ENCODE data around the gene NUTM2D. TPM values are rescaled to one million over a fixed set of nuclear protein-coding genes. Genes with fewer than 3 reads are reported as not detected.
"Not testable (repeated sequence)": the region's sequence is repeated elsewhere in the genome, so short reads cannot be mapped to it uniquely, and the experiment has no call there.

NUTM2D gene
- total RNA-seq, 4 donors from 2014 or later: 2.3 to 3.4 (median 2.7) TPM

DNA sequence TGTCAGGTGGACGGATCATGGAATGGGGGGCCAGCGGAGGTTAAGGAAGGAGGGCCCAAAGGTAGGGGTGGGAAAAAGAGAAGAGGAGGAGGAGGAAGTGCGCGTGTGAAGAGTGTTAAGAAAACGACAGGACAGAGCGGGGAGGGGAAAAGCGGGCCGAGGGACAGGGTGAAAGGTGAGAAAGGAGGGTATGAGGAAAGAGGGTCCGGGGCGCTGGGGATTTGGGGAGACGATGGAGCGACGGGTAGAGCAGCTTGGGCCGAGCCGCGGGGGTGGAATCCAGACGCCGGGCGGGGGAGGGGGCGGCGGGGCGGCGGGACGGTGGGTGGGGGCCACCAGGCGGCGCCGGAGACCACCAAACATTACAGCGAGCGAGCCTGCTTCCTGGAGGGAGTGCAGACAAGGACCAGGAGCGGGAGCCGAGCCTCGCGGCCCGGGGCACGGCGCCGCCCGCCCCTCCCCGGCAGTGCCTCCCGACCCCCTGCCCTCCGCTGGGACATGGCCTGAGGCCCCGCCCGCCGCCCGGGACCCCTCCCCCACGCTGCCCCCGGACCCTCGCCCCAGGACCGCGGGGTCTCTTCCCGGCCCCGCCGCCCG, 15.9 kb upstream of the NUTM2D start:
- DNase-seq (ENCODE audit: extremely low spot score); intact Hi-C loops (cut with DNase I); H3K36me3 ChIP-seq; H3K27me3 ChIP-seq; H3K9me3 ChIP-seq: not testable (repeated sequence)
- Histone ChIP-seq H3K4me1 (peaks cover 11 to 21% (median 15%) of the 10 kb centered on the region in 4 donors), H3K27ac (replicated peaks in 1 of 4) (peak overlapping the region; percentile 83 to 88 (median 86)), H3K4me3 (peak overlapping the region; percentile 58 to 70 (median 60))
- TF ChIP-seq, protein P1, sequence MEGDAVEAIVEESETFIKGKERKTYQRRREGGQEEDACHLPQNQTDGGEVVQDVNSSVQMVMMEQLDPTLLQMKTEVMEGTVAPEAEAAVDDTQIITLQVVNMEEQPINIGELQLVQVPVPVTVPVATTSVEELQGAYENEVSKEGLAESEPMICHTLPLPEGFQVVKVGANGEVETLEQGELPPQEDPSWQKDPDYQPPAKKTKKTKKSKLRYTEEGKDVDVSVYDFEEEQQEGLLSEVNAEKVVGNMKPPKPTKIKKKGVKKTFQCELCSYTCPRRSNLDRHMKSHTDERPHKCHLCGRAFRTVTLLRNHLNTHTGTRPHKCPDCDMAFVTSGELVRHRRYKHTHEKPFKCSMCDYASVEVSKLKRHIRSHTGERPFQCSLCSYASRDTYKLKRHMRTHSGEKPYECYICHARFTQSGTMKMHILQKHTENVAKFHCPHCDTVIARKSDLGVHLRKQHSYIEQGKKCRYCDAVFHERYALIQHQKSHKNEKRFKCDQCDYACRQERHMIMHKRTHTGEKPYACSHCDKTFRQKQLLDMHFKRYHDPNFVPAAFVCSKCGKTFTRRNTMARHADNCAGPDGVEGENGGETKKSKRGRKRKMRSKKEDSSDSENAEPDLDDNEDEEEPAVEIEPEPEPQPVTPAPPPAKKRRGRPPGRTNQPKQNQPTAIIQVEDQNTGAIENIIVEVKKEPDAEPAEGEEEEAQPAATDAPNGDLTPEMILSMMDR (IDR thresholded peaks at IDR 0.05): peak in 1 of 3 experiments; percentile 9
- under 1% methylated on average over 14 of the region's 54 CpGs for WGBS

DNA sequence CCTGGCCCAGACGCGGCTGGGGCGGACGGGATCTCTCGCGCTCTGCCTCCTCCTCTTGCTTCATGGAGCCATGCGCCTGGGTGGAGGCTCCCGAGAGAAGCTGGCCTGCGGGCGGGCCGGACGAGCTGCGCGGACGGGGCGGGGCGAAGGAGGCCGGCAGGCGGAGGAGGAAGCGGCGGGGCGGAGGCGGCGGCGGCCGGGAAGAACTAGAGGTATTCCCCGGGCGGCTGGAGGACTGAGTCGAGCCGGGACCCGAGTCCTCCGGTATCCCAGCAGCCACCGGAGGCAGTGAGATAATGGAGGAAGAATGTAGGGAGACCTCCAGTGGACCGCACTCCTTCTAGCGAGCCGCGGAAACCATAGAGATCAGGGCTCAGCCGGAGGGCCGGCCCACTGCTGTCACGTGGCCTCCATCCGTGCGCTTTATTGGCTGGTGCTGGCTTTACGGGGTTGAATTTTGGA, 15.3 kb upstream of the NUTM2D start:
- WGBS: 0% methylated on average over 1 of the region's 43 CpGs
- DNase-seq (ENCODE audit: extremely low spot score): peak; percentile 95
- Histone ChIP-seq H3K4me3 (peak overlapping the region; percentile 58 to 70 (median 60)), H3K4me1 (peaks cover 11 to 21% (median 15%) of the 10 kb centered on the region in 4 donors), H3K27ac (replicated peaks in 1 of 4) (peak overlapping the region; percentile 83 to 88 (median 86))
- H3K9me3 ChIP-seq; intact Hi-C loops (cut with DNase I); H3K27me3 ChIP-seq; H3K36me3 ChIP-seq: not testable (repeated sequence)
- peak; percentile 48 to 56 for TF ChIP-seq POLR2AphosphoS5 (IDR thresholded peaks at IDR 0.05)
- TF ChIP-seq, protein P1 (IDR thresholded peaks at IDR 0.05): peak in 1 of 3 experiments; percentile 1

DNA sequence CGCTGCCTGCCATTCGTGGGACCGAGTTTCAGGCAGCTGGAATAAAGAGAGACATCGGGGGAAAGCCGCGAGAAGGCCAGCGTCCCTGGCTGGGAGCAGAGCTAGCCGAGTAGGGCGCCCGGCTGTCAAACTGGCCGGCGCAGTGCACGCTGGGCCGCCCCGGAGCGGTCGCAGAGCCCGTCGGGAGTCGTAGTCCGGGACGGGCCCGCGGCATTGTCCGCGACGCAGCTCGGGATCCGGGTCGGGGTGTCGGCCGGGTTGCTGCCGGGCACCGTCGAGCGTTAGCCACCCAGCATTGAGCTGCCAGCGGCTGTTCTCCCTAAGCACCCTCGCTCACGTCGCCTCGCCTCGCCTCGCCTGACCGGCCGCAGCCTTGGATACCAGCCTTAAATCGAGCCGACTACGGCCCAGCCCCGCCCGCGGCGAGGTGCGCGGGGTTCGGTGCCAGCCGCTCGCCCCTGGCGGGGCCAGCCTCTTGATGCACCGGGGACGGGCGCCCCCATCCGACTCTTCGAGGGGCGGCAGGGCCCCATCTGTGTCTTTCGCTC, 14.8 kb upstream of the NUTM2D start:
- H3K9me3 ChIP-seq; intact Hi-C loops (cut with DNase I); H3K36me3 ChIP-seq; H3K27me3 ChIP-seq: not testable (repeated sequence)
- H3K4me3 ChIP-seq: peak overlapping the region; percentile 58 to 70 (median 60)
- TF ChIP-seq, protein P1 (IDR thresholded peaks at IDR 0.05): peak; percentile 40 to 45 (median 45)
- peak in 1 of 2 donors; percentile 37 for TF ChIP-seq POLR2AphosphoS5 (IDR thresholded peaks at IDR 0.05)
- peaks cover 11 to 21% (median 15%) of the 10 kb centered on the region in 4 donors for H3K4me1 ChIP-seq
- WGBS: no CpG with 5 or more reads among the region's 65 CpGs
- DNase-seq (ENCODE audit: extremely low spot score): peak; percentile 91
- H3K27ac ChIP-seq (replicated peaks in 1 of 4): peak overlapping the region; percentile 83 to 88 (median 86)

DNA sequence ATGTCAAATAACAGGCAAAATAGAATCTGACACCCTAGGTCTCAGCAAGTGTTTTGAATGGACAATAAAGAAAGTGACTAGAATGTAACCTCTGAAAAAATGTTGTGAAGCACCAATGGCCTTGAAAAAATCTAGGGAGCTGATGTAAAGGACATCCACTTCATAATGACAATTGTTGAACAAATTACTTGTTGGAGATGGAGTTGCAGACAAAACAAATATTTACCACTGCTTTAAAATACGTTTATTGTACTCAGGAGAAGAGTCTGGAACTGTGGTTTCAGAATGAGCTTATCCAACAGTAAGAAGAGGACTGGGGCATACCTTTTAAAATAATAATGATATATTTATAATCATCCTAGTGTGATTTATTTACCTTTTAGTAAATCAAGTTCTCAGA, 11.8 kb upstream of the NUTM2D start:
- H3K9me3 ChIP-seq; H3K4me3 ChIP-seq; H3K27ac ChIP-seq (replicated peaks in 1 of 4); DNase-seq (ENCODE audit: extremely low spot score); intact Hi-C loops (cut with DNase I); H3K36me3 ChIP-seq; H3K27me3 ChIP-seq: not testable (repeated sequence)
- peaks cover 3 to 11% (median 8%) of the 10 kb centered on the region in 4 donors for H3K4me1 ChIP-seq
- 43% methylated on average over 1 of the region's 1 CpG for WGBS

DNA sequence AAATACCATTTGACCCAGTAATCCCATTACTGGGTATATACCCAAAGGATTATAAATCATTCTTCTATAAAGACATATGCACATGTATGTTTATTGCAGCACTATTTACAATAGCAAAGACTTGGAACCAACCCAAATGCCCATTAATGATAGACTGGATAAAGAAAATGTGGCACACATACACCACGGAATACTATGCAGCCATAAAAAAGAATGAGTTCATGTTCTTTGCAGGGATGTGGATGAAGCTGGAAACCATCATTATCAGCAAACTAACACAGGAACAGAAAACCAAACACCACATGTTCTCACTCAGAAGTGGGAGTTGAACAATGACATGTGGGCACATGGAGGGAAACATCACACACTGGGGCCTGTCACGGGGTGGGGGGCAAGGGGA, 7.4 kb upstream of the NUTM2D start:
- intact Hi-C loops (cut with DNase I); H3K9me3 ChIP-seq; H3K4me1 ChIP-seq; DNase-seq (ENCODE audit: extremely low spot score); H3K27me3 ChIP-seq; H3K4me3 ChIP-seq; H3K27ac ChIP-seq (replicated peaks in 1 of 4); H3K36me3 ChIP-seq: not testable (repeated sequence)
- 100% methylated on average over 1 of the region's 2 CpGs for WGBS

DNA sequence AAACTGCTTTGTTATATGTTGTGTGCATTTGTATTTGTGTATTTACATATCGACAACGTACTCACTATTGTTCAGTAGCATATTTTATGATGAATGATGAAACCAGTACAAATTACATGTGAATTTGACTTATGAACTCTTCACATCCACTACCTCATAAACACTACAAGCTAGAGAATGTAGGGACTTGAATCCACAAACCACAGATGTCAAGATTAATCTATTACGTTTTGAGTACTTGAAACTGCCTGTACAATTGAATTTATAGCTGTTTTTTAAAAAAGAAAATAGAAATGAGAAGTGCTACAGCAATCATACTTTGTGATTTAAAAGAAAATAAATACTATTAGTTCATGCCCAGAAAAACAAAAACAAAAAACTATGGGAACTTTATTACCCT, 4.7 kb upstream of the NUTM2D start:
- H3K4me3 ChIP-seq; H3K27ac ChIP-seq (replicated peaks in 1 of 4); DNase-seq (ENCODE audit: extremely low spot score); H3K27me3 ChIP-seq; H3K9me3 ChIP-seq; H3K36me3 ChIP-seq; intact Hi-C loops (cut with DNase I); H3K4me1 ChIP-seq: not testable (repeated sequence)
- WGBS: 62% methylated on average over 3 of the region's 3 CpGs

DNA sequence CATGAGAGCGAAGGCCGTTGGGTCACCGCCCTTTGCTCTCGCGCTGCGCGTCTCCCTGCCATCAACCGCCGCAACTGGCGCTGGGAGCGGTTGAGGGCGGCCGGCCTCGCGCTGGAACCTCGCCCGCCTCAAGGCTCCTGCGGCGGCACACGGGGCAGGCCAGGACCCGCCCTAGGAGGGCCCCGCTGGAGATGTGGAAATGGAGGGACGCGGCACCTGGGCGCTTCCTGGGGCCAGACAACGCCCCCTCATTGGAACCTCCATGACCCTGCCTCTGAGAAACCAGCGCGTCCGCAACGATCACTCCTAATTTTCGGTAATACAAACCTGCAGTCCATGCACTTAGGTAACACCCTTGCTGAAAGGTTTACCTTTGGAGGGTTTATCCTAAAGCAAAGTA, 2.4 kb upstream of the NUTM2D start:
- H3K36me3 ChIP-seq; H3K4me1 ChIP-seq; H3K9me3 ChIP-seq; H3K4me3 ChIP-seq; H3K27me3 ChIP-seq; DNase-seq (ENCODE audit: extremely low spot score); H3K27ac ChIP-seq (replicated peaks in 1 of 4); intact Hi-C loops (cut with DNase I): not testable (repeated sequence)
- WGBS: 90% methylated on average over 7 of the region's 31 CpGs

DNA sequence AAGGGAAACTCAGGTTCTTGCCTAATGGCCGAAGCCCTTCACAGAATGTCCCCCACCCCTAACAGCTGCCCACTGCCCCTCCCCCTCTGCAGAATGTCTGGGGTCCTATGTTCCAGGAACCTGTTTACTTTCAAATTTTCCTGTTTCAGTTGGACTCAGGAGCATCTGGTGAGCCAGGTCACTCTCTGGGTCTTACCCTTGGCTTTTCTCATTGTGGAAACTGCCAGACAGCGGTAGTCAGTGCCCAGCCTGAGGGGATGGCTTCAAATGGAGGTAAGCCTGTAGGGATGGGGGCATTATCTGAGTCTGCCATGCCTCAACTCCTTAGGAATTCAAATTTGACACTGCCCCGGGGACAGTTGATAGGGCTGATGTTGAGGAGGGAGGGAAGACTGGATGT, 615 bp downstream of the NUTM2D start:
- H3K36me3 ChIP-seq; H3K4me3 ChIP-seq; H3K4me1 ChIP-seq; intact Hi-C loops (cut with DNase I); H3K27ac ChIP-seq (replicated peaks in 1 of 4); DNase-seq (ENCODE audit: extremely low spot score); H3K27me3 ChIP-seq; H3K9me3 ChIP-seq: not testable (repeated sequence)
- 92% methylated on average over 1 of the region's 3 CpGs for WGBS

DNA sequence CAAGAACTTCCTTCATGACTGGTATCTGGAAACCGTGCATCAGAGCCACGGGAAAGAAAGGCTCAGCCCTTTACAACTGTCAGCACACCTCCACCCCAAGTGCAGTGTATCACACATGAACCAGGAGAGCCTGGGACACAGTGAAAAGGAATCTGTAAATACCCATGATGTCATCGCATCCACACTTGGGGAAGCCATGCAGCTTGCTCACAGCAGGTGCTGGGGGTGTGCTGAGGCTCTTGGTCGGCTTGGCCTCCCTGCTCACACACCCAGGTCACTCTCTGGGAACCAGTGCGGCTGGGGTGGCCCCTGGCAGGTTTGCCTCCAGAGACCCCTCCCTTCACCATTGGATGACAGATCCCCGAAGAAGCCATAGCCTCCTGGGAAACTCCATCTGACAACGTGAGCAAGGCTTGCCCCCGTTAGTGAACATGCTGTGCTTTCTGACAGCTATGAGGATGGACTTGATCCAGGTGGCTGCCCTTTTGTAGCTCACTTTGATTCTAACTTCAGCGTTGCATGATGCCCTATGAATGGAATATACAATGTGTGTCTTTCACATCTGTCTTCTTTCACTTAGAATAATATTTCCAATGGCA, 12.1 kb downstream of the NUTM2D start:
- H3K4me3 ChIP-seq; intact Hi-C loops (cut with DNase I); H3K36me3 ChIP-seq; H3K27me3 ChIP-seq; H3K4me1 ChIP-seq; H3K9me3 ChIP-seq; H3K27ac ChIP-seq (replicated peaks in 1 of 4); DNase-seq (ENCODE audit: extremely low spot score): not testable (repeated sequence)
- WGBS: no CpG with 5 or more reads among the region's 9 CpGs
